SK-N-SH treated with all-trans-retinoic acid at 6 μM for 48 hours (cell line): ENCODE data around the gene CRYBG1.
"Not testable (repeated sequence)": the region's sequence is repeated elsewhere in the genome, so short reads cannot be mapped to it uniquely, and the experiment has no call there.

ENCODE experiments used
- ATAC-seq: fragments of 200-7000 bp; cut with Tn5 transposase; 3 replicates; pipeline ENCODE4 v1.9.1; 2020; ENCODE audit warnings: mild to moderate bottlenecking, moderate library complexity
- ARNTL ChIP-seq: fragments of 450-650 bp; formaldehyde crosslinking; IDR thresholded peaks from 2 replicates; pipeline ENCODE4 v1.5.0; 2020; ENCODE audit warnings: low read depth, mild to moderate bottlenecking, moderate library complexity, borderline replicate concordance
- BACH2 ChIP-seq: fragments of 250-450 bp; sonication (Bioruptor Pico); IDR thresholded peaks from 2 replicates; pipeline ENCODE4 v1.9.0; 2021; ENCODE audit warnings: mild to moderate bottlenecking, borderline replicate concordance
- CSDC2 ChIP-seq: fragments of 250-450 bp; sonication (Bioruptor Pico); IDR thresholded peaks from 2 replicates; pipeline ENCODE4 v1.5.0; 2020; ENCODE audit warnings: mild to moderate bottlenecking, moderate library complexity
- ESRRG ChIP-seq: fragments of 250-450 bp; sonication (Bioruptor Pico); IDR thresholded peaks from 2 replicates; pipeline ENCODE4 v1.6.1; 2021; ENCODE audit warnings: mild to moderate bottlenecking
- GLIS3 ChIP-seq: fragments of 250-450 bp; sonication (Bioruptor Pico); IDR thresholded peaks from 2 replicates; pipeline ENCODE4 v1.5.0; 2020; ENCODE audit warnings: mild to moderate bottlenecking, moderate library complexity
- ISL1 ChIP-seq: fragments of 250-450 bp; sonication (Bioruptor Pico); IDR thresholded peaks from 2 replicates; pipeline ENCODE4 v2.1.2; 2022; ENCODE audit warnings: mild to moderate bottlenecking, moderate library complexity
- OSR1 ChIP-seq: fragments of 250-450 bp; sonication (Bioruptor Pico); IDR thresholded peaks from 2 replicates; pipeline ENCODE4 v1.8.0; 2022; ENCODE audit warnings: moderate library complexity, mild to moderate bottlenecking, inconsistent platforms
- PPARA ChIP-seq: fragments of 250-450 bp; sonication (Bioruptor Pico); IDR thresholded peaks from 2 replicates; pipeline ENCODE4 v1.5.0; 2020; ENCODE audit warnings: mild to moderate bottlenecking, borderline replicate concordance
- RARB ChIP-seq: fragments of 250-450 bp; sonication (Bioruptor Pico); IDR thresholded peaks from 2 replicates; pipeline ENCODE4 v1.8.0; 2021; ENCODE audit warnings: mild to moderate bottlenecking, moderate library complexity
- SNAI2 ChIP-seq: fragments of 250-450 bp; sonication (Bioruptor Pico); IDR thresholded peaks from 2 replicates; pipeline ENCODE4 v1.5.0; 2020; ENCODE audit warnings: mild to moderate bottlenecking, moderate library complexity
- TCF4 ChIP-seq: fragments of 250-450 bp; sonication (Bioruptor Pico); IDR thresholded peaks from 2 replicates; pipeline ENCODE4 v1.8.0; 2021; ENCODE audit warnings: mild to moderate bottlenecking, moderate library complexity, borderline replicate concordance
- TOX ChIP-seq: fragments of 250-450 bp; sonication (Bioruptor Pico); IDR thresholded peaks from 2 replicates; pipeline ENCODE4 v1.8.0; 2021; ENCODE audit warnings: mild to moderate bottlenecking, moderate library complexity, borderline replicate concordance
- ZC3H10 ChIP-seq: fragments of 250-450 bp; sonication (Bioruptor Pico); IDR thresholded peaks from 2 replicates; pipeline ENCODE4 v1.5.1; 2021; ENCODE audit warnings: mild to moderate bottlenecking, moderate library complexity
- ZFP3 ChIP-seq: fragments of 250-450 bp; sonication (Bioruptor Pico); IDR thresholded peaks from 2 replicates; pipeline ENCODE4 v1.5.0; 2020; ENCODE audit warnings: mild to moderate bottlenecking, moderate library complexity
- ZFP30 ChIP-seq: fragments of 450-650 bp; formaldehyde crosslinking; IDR thresholded peaks from 2 replicates; pipeline ENCODE4 v1.5.0; 2022; ENCODE audit warnings: mild to moderate bottlenecking, moderate library complexity
- ZNF565 ChIP-seq: fragments of 450-650 bp; formaldehyde crosslinking; conservative IDR thresholded peaks from 2 replicates; pipeline ENCODE4 v1.5.0; 2020; ENCODE audit warnings: low read depth, mild to moderate bottlenecking, moderate library complexity
- ZNF70 ChIP-seq: fragments of 450-650 bp; formaldehyde crosslinking; IDR thresholded peaks from 2 replicates; pipeline ENCODE4 v1.5.0; 2020; ENCODE audit warnings: mild to moderate bottlenecking, moderate library complexity
- TF ChIP-seq, protein P1 (sequence below): fragments of 250-450 bp; sonication (Bioruptor Pico); IDR thresholded peaks from 2 replicates; pipeline ENCODE4 v1.5.1; 2021; ENCODE audit warnings: mild to moderate bottlenecking, moderate library complexity
- TF ChIP-seq, protein P2 (sequence below): fragments of 250-450 bp; sonication (Bioruptor Pico); IDR thresholded peaks from 2 replicates; pipeline ENCODE4 v1.5.0; 2020; ENCODE audit warnings: mild to moderate bottlenecking, moderate library complexity
- TF ChIP-seq, protein P3 (sequence below): fragments of 250-450 bp; sonication (Bioruptor Pico); IDR thresholded peaks from 2 replicates; pipeline ENCODE4 v1.8.0; 2021; ENCODE audit warnings: low read depth, mild to moderate bottlenecking, moderate library complexity, borderline replicate concordance
- TF ChIP-seq, protein P4 (sequence below): fragments of 250-450 bp; sonication (Bioruptor Pico); IDR thresholded peaks from 2 replicates; pipeline ENCODE4 v1.8.0; 2020; ENCODE audit warnings: mild to moderate bottlenecking, moderate library complexity, borderline replicate concordance
- TF ChIP-seq, protein P5 (sequence below): fragments of 250-450 bp; sonication (Bioruptor Pico); IDR thresholded peaks from 2 replicates; pipeline ENCODE4 v1.5.1; 2020; ENCODE audit warnings: low read depth, mild to moderate bottlenecking, moderate library complexity

CRYBG1 gene

DNA sequence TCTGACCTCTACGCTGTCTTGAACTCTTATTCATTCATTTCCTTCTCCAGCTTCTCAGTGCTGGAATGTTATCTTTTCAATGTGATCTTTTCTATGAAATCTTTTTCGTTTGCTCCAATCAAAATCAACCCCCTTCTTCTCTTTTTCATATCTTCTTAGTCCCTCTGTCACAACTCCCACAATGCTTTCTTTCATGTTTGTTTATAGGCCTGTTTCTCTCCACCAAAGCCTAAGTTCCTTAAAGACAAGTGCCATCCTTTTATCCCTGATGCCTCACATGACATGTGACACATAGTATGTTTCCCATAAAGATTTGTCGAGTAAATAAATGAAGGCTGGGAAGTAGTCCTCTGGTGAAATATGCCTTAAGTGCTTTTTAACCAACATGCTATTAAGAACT, 38.1 kb downstream of the CRYBG1 start (continued):
- TF ChIP-seq ZC3H10 (CRISPR knock-in tag) (no peak), ESRRG (CRISPR knock-in tag) (no peak), ARNTL (CRISPR knock-in tag) (no peak), TOX (CRISPR knock-in tag) (no peak), OSR1 (no peak)
- TF ChIP-seq, protein P1, sequence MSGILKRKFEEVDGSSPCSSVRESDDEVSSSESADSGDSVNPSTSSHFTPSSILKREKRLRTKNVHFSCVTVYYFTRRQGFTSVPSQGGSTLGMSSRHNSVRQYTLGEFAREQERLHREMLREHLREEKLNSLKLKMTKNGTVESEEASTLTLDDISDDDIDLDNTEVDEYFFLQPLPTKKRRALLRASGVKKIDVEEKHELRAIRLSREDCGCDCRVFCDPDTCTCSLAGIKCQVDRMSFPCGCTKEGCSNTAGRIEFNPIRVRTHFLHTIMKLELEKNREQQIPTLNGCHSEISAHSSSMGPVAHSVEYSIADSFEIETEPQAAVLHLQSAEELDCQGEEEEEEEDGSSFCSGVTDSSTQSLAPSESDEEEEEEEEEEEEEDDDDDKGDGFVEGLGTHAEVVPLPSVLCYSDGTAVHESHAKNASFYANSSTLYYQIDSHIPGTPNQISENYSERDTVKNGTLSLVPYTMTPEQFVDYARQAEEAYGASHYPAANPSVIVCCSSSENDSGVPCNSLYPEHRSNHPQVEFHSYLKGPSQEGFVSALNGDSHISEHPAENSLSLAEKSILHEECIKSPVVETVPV (CRISPR knock-in tag) = no peak

DNA sequence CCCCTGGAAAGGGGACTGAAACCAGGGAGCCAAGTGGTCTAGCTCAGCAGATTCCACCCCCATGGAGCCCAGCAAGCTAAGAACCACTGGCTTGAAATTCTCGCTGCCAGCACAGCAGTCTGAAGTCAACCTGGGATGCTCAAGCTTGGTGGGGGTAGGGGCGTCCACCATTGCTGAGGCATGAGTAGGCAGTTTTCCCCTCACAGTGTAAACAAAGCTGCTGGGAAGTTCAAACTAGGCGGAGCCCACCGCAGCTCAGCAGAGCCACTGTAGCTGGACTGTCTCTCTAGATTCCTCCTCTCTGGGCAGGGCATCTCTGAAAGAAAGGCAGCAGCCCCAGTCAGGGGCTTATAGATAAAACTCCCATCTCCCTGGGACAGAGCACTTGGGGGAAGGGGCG, 44.5 kb downstream of the CRYBG1 start:
- ATAC-seq = not testable (repeated sequence)

DNA sequence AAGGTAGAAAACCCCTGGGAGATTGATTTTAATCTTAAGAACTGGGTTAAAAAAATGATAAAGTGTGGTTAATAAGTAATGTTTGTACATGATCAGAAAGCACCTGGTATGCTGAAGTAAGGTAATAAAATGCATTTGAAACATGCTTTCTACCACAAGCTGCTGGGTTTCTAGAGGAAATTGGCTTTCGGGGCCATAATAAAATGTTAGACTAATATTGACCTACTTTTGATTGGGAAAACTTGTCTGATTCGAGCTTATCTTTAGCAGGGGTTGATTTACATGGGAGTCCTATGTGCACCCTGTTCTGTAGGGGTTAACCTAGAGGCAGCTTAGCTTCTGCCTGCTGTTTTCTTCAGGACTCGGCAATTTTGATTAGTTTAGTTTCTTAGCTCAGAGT, 50.5 kb downstream of the CRYBG1 start:
- TF ChIP-seq, protein P2, sequence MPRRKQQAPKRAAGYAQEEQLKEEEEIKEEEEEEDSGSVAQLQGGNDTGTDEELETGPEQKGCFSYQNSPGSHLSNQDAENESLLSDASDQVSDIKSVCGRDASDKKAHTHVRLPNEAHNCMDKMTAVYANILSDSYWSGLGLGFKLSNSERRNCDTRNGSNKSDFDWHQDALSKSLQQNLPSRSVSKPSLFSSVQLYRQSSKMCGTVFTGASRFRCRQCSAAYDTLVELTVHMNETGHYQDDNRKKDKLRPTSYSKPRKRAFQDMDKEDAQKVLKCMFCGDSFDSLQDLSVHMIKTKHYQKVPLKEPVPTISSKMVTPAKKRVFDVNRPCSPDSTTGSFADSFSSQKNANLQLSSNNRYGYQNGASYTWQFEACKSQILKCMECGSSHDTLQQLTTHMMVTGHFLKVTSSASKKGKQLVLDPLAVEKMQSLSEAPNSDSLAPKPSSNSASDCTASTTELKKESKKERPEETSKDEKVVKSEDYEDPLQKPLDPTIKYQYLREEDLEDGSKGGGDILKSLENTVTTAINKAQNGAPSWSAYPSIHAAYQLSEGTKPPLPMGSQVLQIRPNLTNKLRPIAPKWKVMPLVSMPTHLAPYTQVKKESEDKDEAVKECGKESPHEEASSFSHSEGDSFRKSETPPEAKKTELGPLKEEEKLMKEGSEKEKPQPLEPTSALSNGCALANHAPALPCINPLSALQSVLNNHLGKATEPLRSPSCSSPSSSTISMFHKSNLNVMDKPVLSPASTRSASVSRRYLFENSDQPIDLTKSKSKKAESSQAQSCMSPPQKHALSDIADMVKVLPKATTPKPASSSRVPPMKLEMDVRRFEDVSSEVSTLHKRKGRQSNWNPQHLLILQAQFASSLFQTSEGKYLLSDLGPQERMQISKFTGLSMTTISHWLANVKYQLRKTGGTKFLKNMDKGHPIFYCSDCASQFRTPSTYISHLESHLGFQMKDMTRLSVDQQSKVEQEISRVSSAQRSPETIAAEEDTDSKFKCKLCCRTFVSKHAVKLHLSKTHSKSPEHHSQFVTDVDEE (CRISPR knock-in tag) = no peak
- TF ChIP-seq ZFP30 (CRISPR knock-in tag) (no peak), ZNF565 (CRISPR knock-in tag) (no peak), RARB (CRISPR knock-in tag) (no peak), CSDC2 (CRISPR knock-in tag) (no peak), TOX (CRISPR knock-in tag) (no peak), ISL1 (no peak), GLIS3 (no peak), TCF4 (CRISPR knock-in tag) (no peak), ZNF70 (CRISPR knock-in tag) (no peak), ESRRG (CRISPR knock-in tag) (no peak), OSR1 (no peak), BACH2 (no peak), PPARA (CRISPR knock-in tag) (no peak), ARNTL (CRISPR knock-in tag) (no peak), SNAI2 (no peak), ZFP3 (CRISPR knock-in tag) (no peak)
- TF ChIP-seq, protein P3, sequence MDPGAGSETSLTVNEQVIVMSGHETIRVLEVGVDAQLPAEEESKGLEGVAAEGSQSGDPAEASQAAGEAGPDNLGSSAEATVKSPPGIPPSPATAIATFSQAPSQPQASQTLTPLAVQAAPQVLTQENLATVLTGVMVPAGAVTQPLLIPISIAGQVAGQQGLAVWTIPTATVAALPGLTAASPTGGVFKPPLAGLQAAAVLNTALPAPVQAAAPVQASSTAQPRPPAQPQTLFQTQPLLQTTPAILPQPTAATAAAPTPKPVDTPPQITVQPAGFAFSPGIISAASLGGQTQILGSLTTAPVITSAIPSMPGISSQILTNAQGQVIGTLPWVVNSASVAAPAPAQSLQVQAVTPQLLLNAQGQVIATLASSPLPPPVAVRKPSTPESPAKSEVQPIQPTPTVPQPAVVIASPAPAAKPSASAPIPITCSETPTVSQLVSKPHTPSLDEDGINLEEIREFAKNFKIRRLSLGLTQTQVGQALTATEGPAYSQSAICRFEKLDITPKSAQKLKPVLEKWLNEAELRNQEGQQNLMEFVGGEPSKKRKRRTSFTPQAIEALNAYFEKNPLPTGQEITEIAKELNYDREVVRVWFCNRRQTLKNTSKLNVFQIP = no peak
- TF ChIP-seq, protein P4, sequence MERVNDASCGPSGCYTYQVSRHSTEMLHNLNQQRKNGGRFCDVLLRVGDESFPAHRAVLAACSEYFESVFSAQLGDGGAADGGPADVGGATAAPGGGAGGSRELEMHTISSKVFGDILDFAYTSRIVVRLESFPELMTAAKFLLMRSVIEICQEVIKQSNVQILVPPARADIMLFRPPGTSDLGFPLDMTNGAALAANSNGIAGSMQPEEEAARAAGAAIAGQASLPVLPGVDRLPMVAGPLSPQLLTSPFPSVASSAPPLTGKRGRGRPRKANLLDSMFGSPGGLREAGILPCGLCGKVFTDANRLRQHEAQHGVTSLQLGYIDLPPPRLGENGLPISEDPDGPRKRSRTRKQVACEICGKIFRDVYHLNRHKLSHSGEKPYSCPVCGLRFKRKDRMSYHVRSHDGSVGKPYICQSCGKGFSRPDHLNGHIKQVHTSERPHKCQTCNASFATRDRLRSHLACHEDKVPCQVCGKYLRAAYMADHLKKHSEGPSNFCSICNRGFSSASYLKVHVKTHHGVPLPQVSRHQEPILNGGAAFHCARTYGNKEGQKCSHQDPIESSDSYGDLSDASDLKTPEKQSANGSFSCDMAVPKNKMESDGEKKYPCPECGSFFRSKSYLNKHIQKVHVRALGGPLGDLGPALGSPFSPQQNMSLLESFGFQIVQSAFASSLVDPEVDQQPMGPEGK (CRISPR knock-in tag) = no peak
- TF ChIP-seq, protein P5, sequence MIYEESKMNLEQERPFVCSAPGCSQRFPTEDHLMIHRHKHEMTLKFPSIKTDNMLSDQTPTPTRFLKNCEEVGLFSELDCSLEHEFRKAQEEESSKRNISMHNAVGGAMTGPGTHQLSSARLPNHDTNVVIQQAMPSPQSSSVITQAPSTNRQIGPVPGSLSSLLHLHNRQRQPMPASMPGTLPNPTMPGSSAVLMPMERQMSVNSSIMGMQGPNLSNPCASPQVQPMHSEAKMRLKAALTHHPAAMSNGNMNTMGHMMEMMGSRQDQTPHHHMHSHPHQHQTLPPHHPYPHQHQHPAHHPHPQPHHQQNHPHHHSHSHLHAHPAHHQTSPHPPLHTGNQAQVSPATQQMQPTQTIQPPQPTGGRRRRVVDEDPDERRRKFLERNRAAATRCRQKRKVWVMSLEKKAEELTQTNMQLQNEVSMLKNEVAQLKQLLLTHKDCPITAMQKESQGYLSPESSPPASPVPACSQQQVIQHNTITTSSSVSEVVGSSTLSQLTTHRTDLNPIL = no peak
- TF ChIP-seq, all 23 proteins: peak for 0
- ATAC-seq = no peak
